Panc1 (cell line): ENCODE data around the gene FOXP4. TPM values are rescaled to one million over a fixed set of nuclear protein-coding genes. Genes with fewer than 3 reads are reported as not detected.

ENCODE experiments used
- ATAC-seq: fragments of 200-7000 bp; cut with Tn5 transposase; 2 replicates; pipeline ENCODE4 v1.9.1; 2020; ENCODE audit warnings: mild to moderate bottlenecking, moderate library complexity
- BruUV-seq: library from RNA; stranded (reverse); fragments of 400-500 nt; replicated peaks from 2 replicates; lab custom pipeline; 2021; lab: Mats Ljungman, UMichigan
- CTCF ChIA-PET: fragments of 300-600 bp; sonication (Branson Sonifier 250); formaldehyde crosslinking; loops from one replicate; lab custom pipeline; 2022; ENCODE audit warnings: antibody characterized with exemption; lab: Charles Lee
- POLR2A ChIA-PET: fragments of 300-600 bp; sonication (Branson Sonifier 250); formaldehyde crosslinking; loops from one replicate; lab custom pipeline; 2022; ENCODE audit warnings: antibody characterized with exemption; lab: Charles Lee
- DNase-seq: peaks from one replicate; pipeline ENCODE4 v3.0.0-alpha.2; 2010; ENCODE audit warnings: low read depth, low spot score
- H3K27ac ChIP-seq: 2 replicates; pipeline ENCODE4 v1.5.1; 2011; ENCODE audit warnings: mild to moderate bottlenecking, low read length, inconsistent platforms
- H3K27me3 ChIP-seq: fragments of 200-500 bp; sonication (Bioruptor generic); 2 replicates; pipeline ENCODE4 v1.6.0; 2014; ENCODE audit warnings: low read length, inconsistent platforms; ENCODE audit not compliant: control insufficient read depth, insufficient read depth
- H3K36me3 ChIP-seq: fragments of 200-500 bp; sonication (Bioruptor generic); 2 replicates; pipeline ENCODE4 v1.5.1; 2014; ENCODE audit warnings: inconsistent platforms, mild to moderate bottlenecking, low read length, moderate library complexity; ENCODE audit not compliant: control insufficient read depth, insufficient read depth
- H3K4me1 ChIP-seq: 2 replicates; pipeline ENCODE4 v1.5.1; 2011; ENCODE audit warnings: inconsistent platforms, mild to moderate bottlenecking, low read length, moderate library complexity; ENCODE audit not compliant: control insufficient read depth, insufficient read depth
- H3K4me3 ChIP-seq, 2 experiments: 2 replicates each; pipeline ENCODE4 v1.5.1; 2011 to 2012; ENCODE audit warnings: low read depth in 2 of 2, low read length in 2 of 2, mild to moderate bottlenecking in 2 of 2, inconsistent platforms in 1 of 2, moderate library complexity in 1 of 2
- H3K9me3 ChIP-seq: fragments of 200-500 bp; sonication (Bioruptor generic); 2 replicates; pipeline ENCODE4 v1.5.1; 2014; ENCODE audit warnings: low read depth, mild to moderate bottlenecking, inconsistent platforms, low read length, moderate library complexity; ENCODE audit not compliant: control insufficient read depth, insufficient read depth
- CTCF ChIP-seq: fragments of 450-650 bp; IDR thresholded peaks from 2 replicates; pipeline ENCODE4 v1.5.1; 2017; ENCODE audit warnings: mild to moderate bottlenecking
- POLR2AphosphoS5 ChIP-seq: IDR thresholded peaks from 2 replicates; pipeline ENCODE4 v1.6.1; 2012; ENCODE audit warnings: mild to moderate bottlenecking, low read depth, low read length, moderate library complexity
- SIN3A ChIP-seq: IDR thresholded peaks from 2 replicates; pipeline ENCODE4 v1.6.1; 2012; ENCODE audit warnings: low read depth, mild to moderate bottlenecking, low read length, moderate library complexity, borderline replicate concordance; ENCODE audit not compliant: insufficient read depth
- TCF7L2 ChIP-seq: IDR thresholded peaks from 2 replicates; pipeline ENCODE4 v1.6.1; 2011; ENCODE audit warnings: mild to moderate bottlenecking, low read depth, low read length, inconsistent platforms
- in situ Hi-C: cut with HindIII; loops from 2 replicates; pipeline ENCODE4 v1.10.0; 2016; ENCODE audit warnings: low sequenced_read_pairs, low pct_unique_long_range_greater_than_20kb
- intact Hi-C: fragments of 100-400 bp; cut with micrococcal nuclease; formaldehyde crosslinking; loops from one replicate; pipeline ENCODE4 v1.10.0; 2022; ENCODE audit not compliant: unreplicated experiment
- total RNA-seq: library from RNA; stranded (reverse); gene quantifications from one replicate; pipeline ENCODE4 v1.2.1, GENCODE V29; 2021; ENCODE audit not compliant: unreplicated experiment
- TF ChIP-seq, protein P1 (sequence below), 2 experiments: IDR thresholded peaks; 2 replicates each; pipeline ENCODE4 v1.6.1; 2011 to 2012; ENCODE audit warnings: low read depth in 2 of 2, control low read depth in 1 of 2, low read length in 1 of 2, mild to moderate bottlenecking in 1 of 2, moderate library complexity in 1 of 2; ENCODE audit not compliant: insufficient read depth in 1 of 2

FOXP4 gene
- total RNA-seq, 1 experiment from 2014 or later, result 30.4 TPM

DNA sequence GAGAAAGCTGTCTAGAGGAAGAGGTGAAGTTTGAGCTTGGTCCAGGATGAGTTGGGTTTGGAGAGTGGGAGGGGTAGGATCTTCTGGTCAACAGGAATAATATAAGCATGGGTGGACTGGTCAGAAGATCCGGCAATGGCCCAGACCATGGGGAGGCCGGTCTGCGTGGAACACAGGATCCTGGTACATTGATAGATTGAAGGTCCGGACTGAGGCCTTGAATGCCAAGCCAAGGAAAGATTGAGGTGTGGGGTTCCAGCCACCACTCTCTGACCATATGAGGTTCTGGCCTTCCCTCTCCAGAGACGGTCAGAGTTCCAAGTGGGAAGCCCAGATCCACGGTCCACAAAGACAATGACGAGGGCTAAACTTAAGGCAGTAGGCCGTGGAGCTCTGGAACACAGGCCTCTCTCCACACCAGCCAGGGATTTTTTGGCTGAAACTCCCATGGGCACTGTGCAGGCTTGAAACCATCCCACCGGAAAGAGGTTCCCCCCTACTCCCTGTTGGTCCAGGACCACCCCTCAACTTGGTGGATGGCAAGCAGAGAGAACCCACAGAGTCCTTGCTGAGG, 95.3 kb downstream of the FOXP4 start:
- Histone ChIP-seq H3K36me3 (peaks cover 3% of the 10 kb centered on the region; the same call in 1 of the 2 replicates), H3K9me3 (no peaks in the 10 kb centered on the region), H3K27ac (no peak overlapping the region), H3K4me3 (no peak overlapping the region), H3K4me1 (no peaks in the 10 kb centered on the region), H3K27me3 (no peaks in the 10 kb centered on the region; the same call in none of the 2 replicates)
- TF ChIP-seq SIN3A (no peak), POLR2AphosphoS5 (no peak), CTCF (no peak), TCF7L2 (no peak)
- TF ChIP-seq, protein P1, sequence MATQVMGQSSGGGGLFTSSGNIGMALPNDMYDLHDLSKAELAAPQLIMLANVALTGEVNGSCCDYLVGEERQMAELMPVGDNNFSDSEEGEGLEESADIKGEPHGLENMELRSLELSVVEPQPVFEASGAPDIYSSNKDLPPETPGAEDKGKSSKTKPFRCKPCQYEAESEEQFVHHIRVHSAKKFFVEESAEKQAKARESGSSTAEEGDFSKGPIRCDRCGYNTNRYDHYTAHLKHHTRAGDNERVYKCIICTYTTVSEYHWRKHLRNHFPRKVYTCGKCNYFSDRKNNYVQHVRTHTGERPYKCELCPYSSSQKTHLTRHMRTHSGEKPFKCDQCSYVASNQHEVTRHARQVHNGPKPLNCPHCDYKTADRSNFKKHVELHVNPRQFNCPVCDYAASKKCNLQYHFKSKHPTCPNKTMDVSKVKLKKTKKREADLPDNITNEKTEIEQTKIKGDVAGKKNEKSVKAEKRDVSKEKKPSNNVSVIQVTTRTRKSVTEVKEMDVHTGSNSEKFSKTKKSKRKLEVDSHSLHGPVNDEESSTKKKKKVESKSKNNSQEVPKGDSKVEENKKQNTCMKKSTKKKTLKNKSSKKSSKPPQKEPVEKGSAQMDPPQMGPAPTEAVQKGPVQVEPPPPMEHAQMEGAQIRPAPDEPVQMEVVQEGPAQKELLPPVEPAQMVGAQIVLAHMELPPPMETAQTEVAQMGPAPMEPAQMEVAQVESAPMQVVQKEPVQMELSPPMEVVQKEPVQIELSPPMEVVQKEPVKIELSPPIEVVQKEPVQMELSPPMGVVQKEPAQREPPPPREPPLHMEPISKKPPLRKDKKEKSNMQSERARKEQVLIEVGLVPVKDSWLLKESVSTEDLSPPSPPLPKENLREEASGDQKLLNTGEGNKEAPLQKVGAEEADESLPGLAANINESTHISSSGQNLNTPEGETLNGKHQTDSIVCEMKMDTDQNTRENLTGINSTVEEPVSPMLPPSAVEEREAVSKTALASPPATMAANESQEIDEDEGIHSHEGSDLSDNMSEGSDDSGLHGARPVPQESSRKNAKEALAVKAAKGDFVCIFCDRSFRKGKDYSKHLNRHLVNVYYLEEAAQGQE (IDR thresholded peaks at IDR 0.05; ENCODE audit: insufficient read depth in 1 of 2, low read depth in 2 of 2, low read length in 1 of 2), result no peak
- BruUV-seq, result no TSS peak
- ATAC-seq, result no peak
- POLR2A ChIA-PET, result no interaction called here
- intact Hi-C loops, result no loop called here
- in situ Hi-C loops, result no loop called here
- CTCF ChIA-PET, result no interaction called here
- no peak for DNase-seq

- Histone ChIP-seq H3K27ac (no peak overlapping the region), H3K4me1 (peaks cover 3% of the 10 kb centered on the region; the same call in 1 of the 2 replicates), H3K4me3 (no peak overlapping the region), H3K36me3 (peaks cover 3% of the 10 kb centered on the region; the same call in 1 of the 2 replicates), H3K9me3 (no peaks in the 10 kb centered on the region), H3K27me3 (no peaks in the 10 kb centered on the region; the same call in 1 of the 2 replicates)
- POLR2A ChIA-PET, result no interaction called here
- ATAC-seq, result no peak
- intact Hi-C loops (no loop called here), in situ Hi-C loops (no loop called here)
- no TSS peak for BruUV-seq
- TF ChIP-seq TCF7L2 (no peak), SIN3A (no peak), POLR2AphosphoS5 (no peak), CTCF (no peak)
- TF ChIP-seq, protein P1 (IDR thresholded peaks at IDR 0.05; ENCODE audit: insufficient read depth in 1 of 2, low read depth in 2 of 2, low read length in 1 of 2), result no peak
- no peak for DNase-seq
- CTCF ChIA-PET, result interaction anchor here (0.5 kb wide), 1 partner anchor 290 kb away, joined by 3 read pairs; no protein-coding TSS in a partner anchor
Observed at GRCh38 chr6:41642090-41642959, 96.1 kb downstream of the FOXP4 start.
